Endothelial cell of umbilical vein (primary cell): ENCODE results near the gene XPOT. TPM values are rescaled to one million over a fixed set of nuclear protein-coding genes. Genes with fewer than 3 reads are reported as not detected.

ENCODE experiments used
- BruUV-seq: library from RNA; stranded (reverse); fragments of 400-500 nt; replicated peaks from 2 replicates; lab custom pipeline; 2021; lab: Mats Ljungman, UMichigan
- CTCF ChIA-PET: fragments of 300-600, 350-600 bp; sonication (Branson Sonifier 250); formaldehyde crosslinking; loops from one replicate; lab custom pipeline; 2021; ENCODE audit warnings: antibody characterized with exemption, inconsistent platforms; lab: Charles Lee
- POLR2A ChIA-PET: fragments of 300-600, 350-600 bp; sonication (Branson Sonifier 250); formaldehyde crosslinking; loops from one replicate; lab custom pipeline; 2021; ENCODE audit warnings: antibody characterized with exemption, inconsistent platforms; lab: Charles Lee
- DNase-seq: peaks from one replicate; pipeline ENCODE4 v3.0.0-alpha.2; 2011; ENCODE audit warnings: low read depth, low spot score
- FAIRE-seq: peaks from 2 replicates; lab custom pipeline; 2011; peaks lifted over from hg19 to GRCh38; lab: Jason Lieb, UNC
- H2AFZ ChIP-seq: 2 replicates; pipeline ENCODE4 v1.6.0; 2012; ENCODE audit warnings: low read depth, low read length, control low read depth, inconsistent platforms
- H3K27ac ChIP-seq: 2 replicates; pipeline ENCODE4 v1.5.1; 2011; ENCODE audit warnings: low read depth, mild to moderate bottlenecking, control low read depth, low read length, moderate library complexity; ENCODE audit not compliant: insufficient read depth
- H3K27me3 ChIP-seq, 2 experiments: 2 replicates each; pipeline versions ENCODE4 v1.6.0 to v1.6.1; 2011; ENCODE audit warnings: low read length in 2 of 2, mixed read lengths in 1 of 2; ENCODE audit not compliant: control insufficient read depth in 2 of 2, insufficient read depth in 2 of 2
- H3K36me3 ChIP-seq, 2 experiments: 2 replicates in 1 of 2; 3 replicates in 1 of 2; pipeline ENCODE4 v1.5.1; 2011; ENCODE audit warnings: low read length in 2 of 2, mild to moderate bottlenecking in 1 of 2, moderate library complexity in 1 of 2; ENCODE audit not compliant: control insufficient read depth in 2 of 2, insufficient read depth in 2 of 2; ENCODE audit errors: extremely low read depth in 1 of 2
- H3K4me1 ChIP-seq: 3 replicates; pipeline ENCODE4 v1.5.1; 2011; ENCODE audit warnings: mild to moderate bottlenecking, low read length; ENCODE audit not compliant: control insufficient read depth, insufficient read depth; ENCODE audit errors: extremely low read depth
- H3K4me2 ChIP-seq: 2 replicates; pipeline ENCODE4 v1.6.1; 2011; ENCODE audit warnings: low read length, control low read depth, mixed read lengths; ENCODE audit not compliant: insufficient read depth
- H3K4me3 ChIP-seq, 3 experiments: fragments of 200-600 bp in 1 of 3; sonication (generic), shearing (Covaris generic) in 1 of 3; replicated peaks in 1 of 3; 2 replicates each; pipeline ENCODE4 v1.5.1; 2011 to 2016; ENCODE audit warnings: control low read depth in 3 of 3, low read length in 3 of 3, mild to moderate bottlenecking in 2 of 3, inconsistent platforms in 1 of 3, low read depth in 1 of 3, moderate library complexity in 1 of 3; ENCODE audit not compliant: insufficient read depth in 1 of 3
- H3K79me2 ChIP-seq: 2 replicates; pipeline ENCODE4 v1.6.0; 2012; ENCODE audit warnings: low read length, inconsistent platforms; ENCODE audit not compliant: control insufficient read depth, insufficient read depth
- H3K9ac ChIP-seq: replicated peaks from 2 replicates; pipeline ENCODE3; 2011; ENCODE audit warnings: low read length, control low read depth; ENCODE audit not compliant: insufficient read depth; ENCODE audit errors: extremely low read depth
- H3K9me1 ChIP-seq: replicated peaks from 3 replicates; pipeline ENCODE4 v1.6.0; 2011; ENCODE audit warnings: mild to moderate bottlenecking, low read length; ENCODE audit not compliant: control insufficient read depth, insufficient read depth; ENCODE audit errors: extremely low read depth
- H3K9me3 ChIP-seq: replicated peaks from 2 replicates; pipeline ENCODE4 v1.5.1; 2012; ENCODE audit warnings: low read length, inconsistent platforms; ENCODE audit not compliant: control insufficient read depth, insufficient read depth
- H4K20me1 ChIP-seq: replicated peaks from 2 replicates; pipeline ENCODE3; 2011; ENCODE audit warnings: mild to moderate bottlenecking, low read length; ENCODE audit not compliant: control insufficient read depth, insufficient read depth; ENCODE audit errors: extremely low read depth
- CTCF ChIP-seq, 2 donors: IDR thresholded peaks; 1 replicate in 1 of 2; 2 replicates in 1 of 2; pipeline ENCODE4 v1.5.1; 2011; ENCODE audit warnings: low read length in 2 of 2, mild to moderate bottlenecking in 2 of 2, moderate library complexity in 2 of 2, control low read depth in 1 of 2, inconsistent platforms in 1 of 2, low read depth in 1 of 2; ENCODE audit not compliant: insufficient read depth in 1 of 2; ENCODE audit errors: extremely low read depth in 1 of 2
- EZH2 ChIP-seq: IDR thresholded peaks from 2 replicates; pipeline ENCODE4 v1.6.1; 2012; ENCODE audit warnings: borderline replicate concordance, low read depth, mild to moderate bottlenecking, moderate library complexity, low read length, inconsistent platforms; ENCODE audit not compliant: severe bottlenecking
- FOS ChIP-seq: IDR thresholded peaks from 2 replicates; pipeline ENCODE4 v1.6.1; 2011; ENCODE audit warnings: mild to moderate bottlenecking, low read length, moderate library complexity, borderline replicate concordance; ENCODE audit not compliant: insufficient read depth
- GATA2 ChIP-seq: IDR thresholded peaks from 2 replicates; pipeline ENCODE4 v1.7.0; 2011; ENCODE audit warnings: low read depth, mild to moderate bottlenecking, moderate library complexity, mixed read lengths, low read length; ENCODE audit not compliant: insufficient read length, insufficient read depth
- JUN ChIP-seq: IDR thresholded peaks from 2 replicates; pipeline ENCODE4 v1.6.1; 2011; ENCODE audit warnings: borderline replicate concordance, low read depth; ENCODE audit not compliant: insufficient read length, insufficient read depth
- MAX ChIP-seq: IDR thresholded peaks from 2 replicates; pipeline ENCODE4 v1.6.1; 2011; ENCODE audit not compliant: insufficient read depth, insufficient read length
- MYC ChIP-seq: IDR thresholded peaks from one replicate; pipeline ENCODE4 v1.6.1; 2011; ENCODE audit warnings: mild to moderate bottlenecking, low read depth, low read length
- POLR2A ChIP-seq: IDR thresholded peaks from 2 replicates; pipeline ENCODE4 v1.6.1; 2012; ENCODE audit warnings: low read depth, mild to moderate bottlenecking, control low read depth, low read length
- POLR2AphosphoS5 ChIP-seq: IDR thresholded peaks from 2 replicates; pipeline ENCODE4 v1.6.1; 2012; ENCODE audit warnings: low read depth, mild to moderate bottlenecking, control low read depth, low read length, moderate library complexity; ENCODE audit not compliant: insufficient read depth
- dilution Hi-C: fragments of 300-500 bp; cut with MboI; formaldehyde crosslinking; loops from one replicate; pipeline ENCODE4 v1.15.0; 2019; ENCODE audit warnings: low sequenced_read_pairs; ENCODE audit not compliant: extremely low pct_ligation_motif_present
- intact Hi-C: fragments of 100-400 bp; cut with micrococcal nuclease; formaldehyde crosslinking; loops from one replicate; pipeline ENCODE4 v1.10.0; 2022
- polyA plus RNA-seq, 4 experiments: library from polyadenylated mRNA; depleted of rRNA in 3 of 4; stranded (reverse) in 3 of 4; unstranded in 1 of 4; fragments of >200 nt; gene quantifications; 2 replicates each; pipeline versions ENCODE4 v1.2.1 to v1.2.3, GENCODE V29; 2011 to 2012; ENCODE audit warnings: missing spikeins in 1 of 4
- total RNA-seq: library from RNA; stranded (reverse); gene quantifications from 2 replicates; pipeline ENCODE4 v1.2.3, GENCODE V29; 2021

The XPOT gene
- total and polyA plus RNA-seq, 2 donors (not counting 3 experiments of a cell fraction or from before 2014, with no cell fraction given), result 21.9 to 88.9 TPM

- dilution Hi-C loops, result no loop called here
- DNase-seq, result no peak
- H3K27ac ChIP-seq, result peak overlapping the region; percentile 25
Measured at GRCh38 chr12:64457466-64457865, 53.3 kb downstream of the XPOT start.

More at GRCh38 chr12:64457466-64457865, 53.3 kb downstream of the XPOT start:
- intact Hi-C loops, result no loop called here
- no peak overlapping the region for H2AFZ ChIP-seq
- no peak for FAIRE-seq
- no peak overlapping the region for H3K4me3 ChIP-seq
- H3K4me2 ChIP-seq, result peak overlapping the region; percentile 65
- no peaks in the 10 kb centered on the region for H3K9me1 ChIP-seq
- H3K4me1 ChIP-seq, result peaks cover 27% of the 10 kb centered on the region
- no peak overlapping the region for H3K9ac ChIP-seq
- BruUV-seq, result no TSS peak
- TF ChIP-seq MYC (no peak), EZH2 (no peak), JUN (no peak), POLR2AphosphoS5 (no peak), GATA2 (no peak), POLR2A (no peak), CTCF (IDR thresholded peaks at IDR 0.05; ENCODE audit: extremely low read depth in 1 of 2, insufficient read depth in 1 of 2, low read depth in 1 of 2, low read length in 2 of 2) (no peak), FOS (no peak), MAX (no peak)
- POLR2A ChIA-PET, result interaction anchor here (0.8 kb wide), 1 partner anchor 12 kb away, joined by 4 read pairs; no protein-coding TSS in a partner anchor
- CTCF ChIA-PET, result interaction anchor here (0.7 to 1.1 kb wide), 2 partner anchors 9 to 12 kb away, joined by 4 to 8 read pairs; no protein-coding TSS in a partner anchor
- no peaks in the 10 kb centered on the region for H3K27me3 ChIP-seq
- no peaks in the 10 kb centered on the region for H3K9me3 ChIP-seq
- H4K20me1 ChIP-seq, result no peaks in the 10 kb centered on the region
- peaks cover 0 to 11% of the 10 kb centered on the region in 2 experiments for H3K36me3 ChIP-seq
- peaks cover 80% of the 10 kb centered on the region for H3K79me2 ChIP-seq
